NCI-H2227 (cell line): ENCODE data around the gene OR2J3.
"Not testable (repeated sequence)": the region's sequence is repeated elsewhere in the genome, so short reads cannot be mapped to it uniquely, and the experiment has no call there.

Experiments used
- DNase-seq: peaks from one replicate; lab custom pipeline; 2025; ENCODE audit not compliant: unreplicated experiment; lab: John Stamatoyannopoulos, UW

Gene OR2J3

GRCh38 chr6:29107758-29108157 is at the start of gene OR2J3:
TSS of gene OR2J3 (plus strand) at chr6:29108058. CDS start at chr6:29111891, 3,833 bp downstream.
- DNase-seq = no peak

GRCh38 chr6:29071831-29072723 is 35.8 kb upstream of the OR2J3 start:
- peak; percentile 52 for DNase-seq

- no peak for DNase-seq
These were observed 28.7 kb upstream of the OR2J3 start for GRCh38 chr6:29079203-29079602.

- no peak for DNase-seq
These were observed 26.5 kb upstream of the OR2J3 start for GRCh38 chr6:29081312-29081711.

- no peak for DNase-seq
These were observed 25.4 kb upstream of the OR2J3 start for GRCh38 chr6:29082457-29082856.

- no peak for DNase-seq
These were observed 20.6 kb upstream of the OR2J3 start, which contains the start of gene OR2B3 for GRCh38 chr6:29087213-29087612. TSS of gene OR2B3 (minus strand) at chr6:29087313. CDS start at chr6:29087248, 65 bp downstream.

- DNase-seq = no peak
These were observed 14.9 kb upstream of the OR2J3 start for GRCh38 chr6:29092957-29093356.

- no peak for DNase-seq
These were observed 10.1 kb upstream of the OR2J3 start for GRCh38 chr6:29097803-29098202.

GRCh38 chr6:29099190-29099589 is 8.7 kb upstream of the OR2J3 start, which contains the start of gene OR2J1:
TSS of gene OR2J1 (plus strand) at chr6:29099490. CDS start at chr6:29100943, 1,453 bp downstream.
- DNase-seq = no peak

GRCh38 chr6:29112135-29112534 is 4.3 kb downstream of the OR2J3 start:
- DNase-seq = no peak

- not testable (repeated sequence) for DNase-seq
These were observed 7.1 kb downstream of the OR2J3 start for GRCh38 chr6:29114964-29115363.

- no peak for DNase-seq
These were observed 21.6 kb downstream of the OR2J3 start for GRCh38 chr6:29129326-29130012.

- no peak for DNase-seq
These were observed 22.8 kb downstream of the OR2J3 start for GRCh38 chr6:29130644-29131043.

GRCh38 chr6:29131691-29132090 is 23.8 kb downstream of the OR2J3 start:
- no peak for DNase-seq

GRCh38 chr6:29137724-29138123 is 29.9 kb downstream of the OR2J3 start:
- DNase-seq = no peak

- DNase-seq = no peak
These were observed 33.7 kb downstream of the OR2J3 start for GRCh38 chr6:29141606-29142005.

GRCh38 chr6:29142309-29142708 is 34.5 kb downstream of the OR2J3 start:
- no peak for DNase-seq

GRCh38 chr6:29146179-29146578 is 38.3 kb downstream of the OR2J3 start:
- DNase-seq = no peak

GRCh38 chr6:29147074-29147473 is 39.2 kb downstream of the OR2J3 start:
- no peak for DNase-seq

GRCh38 chr6:29149444-29149843 is 41.6 kb downstream of the OR2J3 start:
- not testable (repeated sequence) for DNase-seq

GRCh38 chr6:29153083-29153482 is 45.2 kb downstream of the OR2J3 start:
- no peak for DNase-seq

- DNase-seq = not testable (repeated sequence)
These were observed 47.3 kb downstream of the OR2J3 start for GRCh38 chr6:29155182-29155581.
